NCI-H1417 (cell line): ENCODE measurements around the gene PARN.
"Not testable (repeated sequence)": the region's sequence is repeated elsewhere in the genome, so short reads cannot be mapped to it uniquely, and the experiment has no call there.

Experiments
- DNase-seq, 3 experiments: peaks; one replicate each; lab custom pipeline; 2025; lab: John Stamatoyannopoulos, UW

The PARN gene

DNA sequence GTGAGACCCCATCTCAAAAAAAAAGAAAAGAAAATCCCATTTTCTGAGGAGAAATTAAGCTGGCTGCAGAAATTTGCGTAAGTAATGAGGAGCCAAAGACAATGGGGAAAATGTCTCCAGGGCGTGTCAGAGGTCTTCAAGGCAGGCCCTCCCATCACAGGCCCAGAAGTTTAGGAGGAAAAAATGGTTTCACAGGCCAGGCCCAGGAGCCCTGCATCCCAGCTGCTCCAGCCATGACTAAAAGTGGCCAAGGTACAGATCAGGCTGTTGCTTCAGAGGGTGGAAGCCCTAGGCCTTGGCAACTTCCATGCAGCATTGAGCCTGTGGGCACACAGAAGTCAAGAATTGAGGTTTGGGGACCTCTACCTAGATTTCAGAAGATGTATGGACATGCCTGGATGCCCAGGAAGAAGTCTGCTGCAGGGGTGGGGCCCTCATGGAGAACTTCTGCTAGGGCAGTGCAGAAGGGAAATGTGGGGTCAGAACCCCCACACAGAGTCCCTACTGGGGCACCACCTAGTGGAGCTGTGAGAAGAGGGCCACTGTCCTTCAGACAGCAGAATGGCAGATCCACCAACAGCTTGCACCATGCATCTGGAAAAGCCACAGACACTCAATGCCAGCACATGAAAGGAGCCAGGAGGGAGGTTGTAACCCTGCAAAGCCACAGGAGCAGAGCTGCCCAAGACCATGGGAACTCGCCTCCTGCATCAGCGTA lies 55.2 kb downstream of the PARN start:
- DNase-seq, result not testable (repeated sequence)

- no peak for DNase-seq
Measured at GRCh38 chr16:14572535-14572934, 57.5 kb downstream of the PARN start.

- no peak for DNase-seq
Measured at GRCh38 chr16:14569213-14569612, 60.8 kb downstream of the PARN start.

DNA sequence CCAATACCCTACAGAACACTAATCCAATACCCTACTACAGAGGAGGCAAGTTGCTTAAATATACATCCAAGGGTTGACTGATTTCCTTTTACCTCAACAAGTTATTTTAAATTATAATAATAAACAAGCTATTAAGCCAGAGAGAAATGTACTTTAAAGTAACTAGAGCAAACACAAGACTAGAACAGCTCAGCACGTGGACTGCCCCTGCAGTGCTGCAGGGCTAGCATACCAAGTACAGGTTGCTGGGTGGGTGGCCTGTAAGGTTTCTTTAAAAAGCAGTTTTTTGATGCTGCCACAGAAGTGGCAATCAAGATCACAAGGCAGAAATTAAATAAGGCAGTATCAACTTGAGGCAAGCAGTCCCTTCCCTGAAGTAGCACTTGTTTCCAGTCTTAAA lies 63.5 kb downstream of the PARN start:
- DNase-seq, result no peak

- no peak for DNase-seq
Measured at GRCh38 chr16:14565688-14566025, 64.4 kb downstream of the PARN start.

- peak in 2 of 3 experiments; percentile 72 to 92 for DNase-seq
Measured at GRCh38 chr16:14564861-14565687, 65.0 kb downstream of the PARN start.

DNA sequence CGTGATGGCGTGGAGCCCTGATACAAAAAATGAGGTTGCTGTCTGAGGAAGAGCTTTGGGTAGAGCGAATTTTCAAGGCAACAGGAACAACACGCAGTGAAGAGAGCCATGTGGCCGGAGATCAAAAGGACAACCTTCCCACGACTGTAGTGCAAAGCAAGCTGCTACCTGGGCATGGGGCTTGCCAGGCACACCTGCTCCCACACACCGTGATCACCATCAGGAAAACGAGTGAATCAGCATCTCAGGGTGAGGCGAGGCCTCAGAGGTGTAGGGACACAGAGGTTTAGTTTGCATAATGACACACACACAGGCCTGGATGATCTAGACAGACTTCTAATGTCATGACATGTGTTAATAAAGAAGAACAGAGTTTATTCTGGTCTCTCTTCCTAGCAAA lies 65.7 kb downstream of the PARN start:
- peak in 2 of 3 experiments; percentile 43 to 62 for DNase-seq

DNA sequence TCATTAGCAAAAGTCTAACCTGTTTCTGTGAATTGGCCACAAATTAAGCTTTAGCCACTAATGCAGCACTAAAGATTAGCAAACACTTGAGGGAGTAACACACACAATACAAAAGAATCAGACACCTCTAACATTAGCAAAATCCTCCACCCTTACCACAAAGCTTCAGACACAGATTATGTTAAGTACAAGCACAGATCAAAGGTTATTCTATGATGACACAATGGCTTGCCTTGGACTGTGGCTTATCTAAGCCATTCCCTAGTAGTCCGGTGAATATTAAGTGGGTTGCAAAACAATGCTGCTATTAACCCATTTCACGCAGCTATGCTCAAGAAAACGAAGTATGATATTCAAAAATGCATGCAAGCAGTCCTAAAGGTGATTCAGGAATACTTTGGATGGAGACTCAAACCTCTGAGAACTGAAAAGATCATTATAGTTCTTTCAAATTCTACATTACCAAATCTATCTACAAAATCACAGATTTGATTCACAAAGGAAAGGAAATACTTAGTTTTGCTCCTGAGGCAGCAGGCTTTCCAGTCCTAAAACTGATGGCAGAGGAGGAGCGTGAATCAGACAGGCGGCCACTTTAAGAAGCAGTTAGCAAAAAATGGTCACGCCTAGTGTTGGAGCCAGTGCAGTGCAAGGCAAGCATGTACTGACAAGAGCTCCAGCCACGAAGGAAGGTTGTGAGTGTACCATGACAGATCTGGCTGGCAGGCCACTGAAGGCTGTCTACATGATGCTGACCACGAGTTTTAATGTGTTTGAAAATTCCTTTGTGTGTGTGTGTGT lies 67.2 kb downstream of the PARN start:
- peak in 2 of 3 experiments; percentile 18 to 70 for DNase-seq

DNA sequence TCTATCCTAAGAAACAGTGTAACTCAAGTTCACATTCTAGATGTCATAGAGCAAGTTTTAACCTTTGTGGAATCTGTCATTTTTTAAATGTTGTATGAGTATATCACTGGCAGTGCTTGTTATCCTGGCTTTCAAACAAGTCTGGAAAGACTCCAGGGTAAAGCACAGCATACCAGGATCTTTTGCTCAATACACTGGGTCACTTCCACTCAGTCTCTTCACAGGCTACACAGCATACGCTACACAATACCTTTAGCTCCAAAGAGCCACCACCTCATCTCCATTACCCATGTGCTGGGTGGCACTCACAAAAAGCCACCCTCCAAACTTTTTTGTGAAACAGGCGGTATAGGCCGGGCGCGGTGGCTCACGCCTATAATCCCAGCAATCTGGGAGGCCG lies 69.5 kb downstream of the PARN start:
- DNase-seq, result no peak

DNA sequence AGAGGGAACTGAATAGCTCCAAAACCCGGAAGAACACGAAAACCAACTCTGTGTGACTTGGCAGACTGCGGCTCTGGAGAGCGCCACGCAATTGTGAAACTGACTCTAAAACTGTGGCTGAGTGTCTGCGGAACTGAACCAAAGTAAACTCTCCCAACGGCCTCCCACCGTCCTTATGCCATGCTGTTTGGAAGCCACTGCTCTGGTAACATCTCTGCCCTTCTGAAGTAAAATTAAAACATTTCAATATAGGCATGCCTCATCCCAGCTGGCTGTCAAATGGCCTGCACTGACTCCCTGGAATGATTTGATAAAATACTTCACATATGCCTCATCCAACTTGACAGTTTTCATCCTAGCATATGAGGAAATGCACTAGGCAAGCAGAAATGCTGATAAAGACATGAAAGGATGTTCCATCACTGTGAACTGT lies 70.2 kb downstream of the PARN start:
- DNase-seq, result no peak

DNA sequence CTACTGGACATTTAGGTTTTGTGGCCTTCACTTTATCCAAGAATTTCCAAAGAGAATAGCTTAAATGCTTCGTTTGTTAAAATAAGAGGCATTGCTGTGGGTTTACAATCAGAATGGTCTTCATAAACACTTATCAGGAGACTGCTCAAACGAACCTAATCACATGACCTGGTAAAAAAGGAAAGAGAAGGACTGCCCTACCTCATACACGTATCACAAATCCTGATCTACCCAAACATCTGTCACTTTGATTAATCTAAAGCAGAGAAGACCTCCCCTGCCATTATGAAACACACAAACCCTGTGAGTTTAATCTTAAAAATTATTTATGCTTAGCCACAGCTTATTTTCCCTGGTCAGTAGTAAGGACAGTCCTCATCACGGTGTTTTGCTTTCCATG lies 76.6 kb downstream of the PARN start:
- DNase-seq, result no peak

- DNase-seq, result peak in 2 of 3 experiments; percentile 67 to 94
Measured at GRCh38 chr16:14549789-14550153, 80.3 kb downstream of the PARN start.

DNA sequence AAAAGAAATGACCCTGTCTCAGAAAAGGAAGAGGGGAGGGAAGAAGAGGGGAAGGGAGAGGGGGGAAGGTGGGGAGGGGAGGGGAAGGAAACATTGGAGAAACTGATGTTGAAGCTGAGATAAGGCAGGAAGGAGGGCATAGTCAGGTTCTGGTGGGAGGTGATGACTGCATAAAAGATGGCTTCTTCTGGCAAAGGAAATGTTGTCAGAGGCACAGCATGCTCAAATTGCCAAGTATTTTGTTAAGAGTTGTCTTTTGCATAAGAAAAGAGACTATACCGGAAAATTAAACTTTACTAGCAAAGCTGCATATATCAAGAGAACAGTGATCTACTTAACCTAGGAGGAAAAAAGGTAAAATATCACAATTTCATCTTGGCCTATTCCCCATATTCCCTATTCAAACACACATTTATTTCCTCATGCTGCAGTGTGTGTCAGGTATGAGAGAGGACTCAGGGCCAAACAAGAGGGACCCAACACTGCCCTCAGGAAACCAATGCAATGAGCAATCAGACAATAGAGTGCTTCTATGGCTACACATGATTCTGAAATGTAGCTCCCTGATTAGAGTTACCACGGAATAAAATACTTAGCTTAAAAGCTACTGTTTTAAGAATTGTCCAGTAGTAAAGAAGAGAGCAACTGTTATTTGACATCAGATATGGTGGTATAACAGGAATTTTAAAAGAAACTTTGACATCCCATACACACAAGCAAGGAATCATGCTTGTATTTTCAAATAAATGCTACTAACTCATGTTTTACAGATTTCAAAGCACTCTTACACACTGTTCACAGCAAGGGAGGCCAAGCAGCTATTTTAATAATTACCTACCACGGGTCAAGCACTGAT lies 80.9 kb downstream of the PARN start:
- DNase-seq, result no peak

GRCh38 chr16:14545346-14545884 lies 84.6 kb downstream of the PARN start:
- DNase-seq, result no peak

DNA sequence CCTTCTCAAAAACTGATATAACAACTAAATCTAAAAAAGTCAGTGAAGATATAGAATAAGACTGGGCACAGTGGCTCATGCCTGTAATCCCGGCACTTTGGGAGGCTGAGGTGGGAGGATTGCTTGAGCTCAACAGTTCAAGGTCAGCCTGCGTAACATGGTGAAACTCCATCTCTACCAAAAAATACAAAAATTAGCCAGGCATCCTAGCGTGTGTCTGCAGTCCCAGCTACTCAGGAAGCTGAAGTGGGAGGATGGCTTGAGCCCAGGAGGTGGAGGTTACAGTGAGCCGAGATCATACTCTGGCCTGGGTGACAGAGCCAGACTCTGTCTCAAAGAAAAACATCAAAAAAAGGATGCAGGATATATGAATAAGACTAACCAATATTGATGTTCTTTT lies 85.2 kb downstream of the PARN start:
- not testable (repeated sequence) for DNase-seq

DNA sequence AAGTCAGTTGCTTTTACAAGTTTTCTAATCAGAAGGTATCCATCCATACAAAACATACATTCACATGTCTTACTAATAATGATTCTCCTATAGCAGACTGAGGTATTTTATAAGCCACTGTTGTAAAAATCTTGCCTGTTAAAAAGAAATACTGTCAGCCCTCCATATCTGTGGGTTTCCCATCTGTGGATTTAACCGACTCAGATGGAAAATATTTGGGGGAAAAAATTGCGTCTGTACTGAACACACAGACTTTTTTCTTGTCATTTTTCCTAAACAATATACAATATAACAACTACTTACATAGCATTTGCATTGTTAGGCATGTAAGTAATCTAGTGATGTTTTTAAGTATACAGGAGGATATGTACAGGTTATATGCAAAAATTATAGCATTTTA lies 90.4 kb downstream of the PARN start:
- no peak for DNase-seq

DNA sequence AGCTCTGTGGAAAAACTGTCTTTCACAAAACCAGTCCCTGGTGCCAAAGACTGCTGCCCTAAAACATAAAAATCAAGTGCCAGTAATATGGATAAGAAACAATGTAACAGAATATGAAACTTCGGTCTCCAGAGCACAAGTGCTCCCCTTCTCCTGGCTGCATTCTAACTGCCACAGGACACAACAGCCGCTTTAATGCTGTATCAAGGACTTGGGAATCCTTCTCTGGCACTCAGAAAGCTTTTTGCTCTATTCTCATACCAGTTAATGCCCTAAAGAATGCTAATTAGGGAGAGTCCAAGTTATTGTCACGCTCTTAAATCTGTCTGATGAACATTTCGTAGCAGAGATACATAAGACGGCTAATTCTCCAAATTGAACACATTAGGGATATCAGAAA lies 90.9 kb downstream of the PARN start:
- DNase-seq, result no peak

DNA sequence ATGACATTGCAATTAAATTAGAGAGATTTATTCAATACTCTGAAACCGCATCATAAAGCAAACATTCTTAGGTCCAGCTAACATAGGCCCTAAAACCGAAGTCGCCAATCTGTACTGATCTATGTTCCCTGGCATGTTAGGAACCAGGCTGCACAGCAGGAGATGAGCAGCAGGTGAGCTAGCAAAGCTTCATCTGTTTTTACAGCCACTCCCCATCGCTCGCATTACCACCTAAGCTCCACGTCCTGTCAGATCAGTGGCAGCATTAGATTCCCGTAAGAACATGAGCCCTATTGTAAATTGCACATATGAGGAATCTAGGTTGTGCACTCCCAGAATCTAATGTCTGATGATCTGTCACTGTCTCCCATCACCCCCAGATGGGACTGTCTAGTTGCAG lies 91.5 kb downstream of the PARN start:
- no peak for DNase-seq

- DNase-seq, result no peak
Measured at GRCh38 chr16:14531613-14532012, 98.4 kb downstream of the PARN start.

DNA sequence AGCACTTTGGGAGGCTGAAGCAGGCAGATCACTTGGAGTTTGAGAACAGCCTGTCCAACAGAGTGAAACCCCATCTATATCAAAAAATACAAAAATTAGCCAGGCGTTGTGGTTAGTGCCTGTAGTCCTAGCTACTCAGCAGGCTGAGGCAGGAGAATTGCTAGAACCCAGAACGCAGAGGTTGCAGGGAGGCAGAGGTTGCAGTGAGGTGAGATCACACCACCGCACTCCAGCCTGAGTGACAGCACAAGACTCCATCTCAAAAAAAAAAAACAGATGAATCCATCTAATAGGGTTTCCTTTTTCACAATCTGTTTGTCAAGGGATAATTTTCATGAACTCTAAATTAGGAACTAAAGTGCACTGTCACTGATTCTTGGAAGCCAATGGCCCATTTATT lies 99.0 kb downstream of the PARN start:
- no peak for DNase-seq

GRCh38 chr16:14530046-14530445 lies 100.0 kb downstream of the PARN start:
- no peak for DNase-seq
